HL-60 (cell line): Measurements from ENCODE around the gene ATP6AP1.

Experiments
- GABPA ChIP-seq: IDR thresholded peaks from 2 replicates; pipeline ENCODE4 v1.6.1; 2012; ENCODE audit warnings: low read depth
- POLR2AphosphoS5 ChIP-seq: IDR thresholded peaks from 2 replicates; pipeline ENCODE4 v1.6.1; 2012; ENCODE audit warnings: low read depth
- SPI1 ChIP-seq: IDR thresholded peaks from 2 replicates; pipeline ENCODE4 v1.6.1; 2012; ENCODE audit warnings: low read depth, mild to moderate bottlenecking, borderline replicate concordance
- TF ChIP-seq, protein P1 (sequence below): IDR thresholded peaks from one replicate; pipeline ENCODE4 v1.5.1; 2011; ENCODE audit warnings: low read length, control low read depth, inconsistent platforms; ENCODE audit not compliant: insufficient read depth
- TF ChIP-seq, protein P2 (sequence below): IDR thresholded peaks from 2 replicates; pipeline ENCODE4 v1.6.1; 2012; ENCODE audit warnings: low read depth; ENCODE audit not compliant: insufficient replicate concordance

DNA sequence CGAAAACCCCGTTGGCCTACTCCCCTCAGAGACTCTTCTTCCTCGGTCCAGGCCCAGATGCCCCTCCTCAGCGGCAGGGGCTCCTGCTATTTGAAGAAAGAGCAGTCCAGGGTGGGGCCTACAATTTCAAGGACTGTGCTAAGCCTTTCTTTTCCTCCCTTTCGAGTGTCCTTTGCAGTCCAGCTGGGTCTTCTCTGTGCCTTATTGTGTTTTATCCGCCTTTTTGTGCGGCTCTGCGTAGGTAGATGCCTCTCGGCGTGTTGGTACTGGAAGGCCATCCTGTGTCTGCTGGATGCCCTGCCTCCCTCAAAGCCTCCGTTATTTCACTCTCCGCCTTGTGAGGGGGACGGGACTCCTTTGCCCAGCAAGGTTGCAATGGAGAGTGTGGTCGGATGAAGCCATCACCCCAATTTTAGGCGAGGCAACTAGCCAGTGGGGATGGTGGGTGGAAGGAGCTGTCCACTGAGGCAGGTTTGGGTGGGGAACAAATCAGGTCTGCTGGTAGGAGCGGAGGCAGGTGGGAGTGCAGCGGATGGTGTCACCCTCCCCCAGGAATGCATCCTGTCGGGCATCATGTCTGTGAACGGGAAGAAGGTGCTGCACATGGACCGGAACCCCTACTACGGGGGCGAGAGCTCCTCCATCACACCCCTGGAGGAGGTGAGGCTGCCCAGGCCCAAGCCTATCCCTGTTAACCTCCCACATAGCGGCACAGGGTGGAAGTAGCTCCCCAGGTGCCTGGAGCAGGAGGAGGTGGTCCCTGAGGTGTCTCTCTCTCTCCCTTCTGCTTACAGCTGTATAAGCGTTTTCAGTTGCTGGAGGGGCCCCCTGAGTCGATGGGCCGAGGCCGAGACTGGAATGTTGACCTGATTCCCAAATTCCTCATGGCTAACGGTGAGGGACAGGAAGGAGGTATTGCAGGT is 9.8 kb downstream of the ATP6AP1 start:
- TF ChIP-seq SPI1 (no peak), POLR2AphosphoS5 (no peak), GABPA (no peak)
- TF ChIP-seq, protein P1, sequence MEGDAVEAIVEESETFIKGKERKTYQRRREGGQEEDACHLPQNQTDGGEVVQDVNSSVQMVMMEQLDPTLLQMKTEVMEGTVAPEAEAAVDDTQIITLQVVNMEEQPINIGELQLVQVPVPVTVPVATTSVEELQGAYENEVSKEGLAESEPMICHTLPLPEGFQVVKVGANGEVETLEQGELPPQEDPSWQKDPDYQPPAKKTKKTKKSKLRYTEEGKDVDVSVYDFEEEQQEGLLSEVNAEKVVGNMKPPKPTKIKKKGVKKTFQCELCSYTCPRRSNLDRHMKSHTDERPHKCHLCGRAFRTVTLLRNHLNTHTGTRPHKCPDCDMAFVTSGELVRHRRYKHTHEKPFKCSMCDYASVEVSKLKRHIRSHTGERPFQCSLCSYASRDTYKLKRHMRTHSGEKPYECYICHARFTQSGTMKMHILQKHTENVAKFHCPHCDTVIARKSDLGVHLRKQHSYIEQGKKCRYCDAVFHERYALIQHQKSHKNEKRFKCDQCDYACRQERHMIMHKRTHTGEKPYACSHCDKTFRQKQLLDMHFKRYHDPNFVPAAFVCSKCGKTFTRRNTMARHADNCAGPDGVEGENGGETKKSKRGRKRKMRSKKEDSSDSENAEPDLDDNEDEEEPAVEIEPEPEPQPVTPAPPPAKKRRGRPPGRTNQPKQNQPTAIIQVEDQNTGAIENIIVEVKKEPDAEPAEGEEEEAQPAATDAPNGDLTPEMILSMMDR, result no peak
- TF ChIP-seq, protein P2, sequence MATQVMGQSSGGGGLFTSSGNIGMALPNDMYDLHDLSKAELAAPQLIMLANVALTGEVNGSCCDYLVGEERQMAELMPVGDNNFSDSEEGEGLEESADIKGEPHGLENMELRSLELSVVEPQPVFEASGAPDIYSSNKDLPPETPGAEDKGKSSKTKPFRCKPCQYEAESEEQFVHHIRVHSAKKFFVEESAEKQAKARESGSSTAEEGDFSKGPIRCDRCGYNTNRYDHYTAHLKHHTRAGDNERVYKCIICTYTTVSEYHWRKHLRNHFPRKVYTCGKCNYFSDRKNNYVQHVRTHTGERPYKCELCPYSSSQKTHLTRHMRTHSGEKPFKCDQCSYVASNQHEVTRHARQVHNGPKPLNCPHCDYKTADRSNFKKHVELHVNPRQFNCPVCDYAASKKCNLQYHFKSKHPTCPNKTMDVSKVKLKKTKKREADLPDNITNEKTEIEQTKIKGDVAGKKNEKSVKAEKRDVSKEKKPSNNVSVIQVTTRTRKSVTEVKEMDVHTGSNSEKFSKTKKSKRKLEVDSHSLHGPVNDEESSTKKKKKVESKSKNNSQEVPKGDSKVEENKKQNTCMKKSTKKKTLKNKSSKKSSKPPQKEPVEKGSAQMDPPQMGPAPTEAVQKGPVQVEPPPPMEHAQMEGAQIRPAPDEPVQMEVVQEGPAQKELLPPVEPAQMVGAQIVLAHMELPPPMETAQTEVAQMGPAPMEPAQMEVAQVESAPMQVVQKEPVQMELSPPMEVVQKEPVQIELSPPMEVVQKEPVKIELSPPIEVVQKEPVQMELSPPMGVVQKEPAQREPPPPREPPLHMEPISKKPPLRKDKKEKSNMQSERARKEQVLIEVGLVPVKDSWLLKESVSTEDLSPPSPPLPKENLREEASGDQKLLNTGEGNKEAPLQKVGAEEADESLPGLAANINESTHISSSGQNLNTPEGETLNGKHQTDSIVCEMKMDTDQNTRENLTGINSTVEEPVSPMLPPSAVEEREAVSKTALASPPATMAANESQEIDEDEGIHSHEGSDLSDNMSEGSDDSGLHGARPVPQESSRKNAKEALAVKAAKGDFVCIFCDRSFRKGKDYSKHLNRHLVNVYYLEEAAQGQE, result no peak
